ENCODE data around the gene ITK.

ITK gene

GRCh38 chr5:157214415-157214814 is 33.8 kb downstream of the ITK start:
- TF ChIP-seq GATA2 (IDR thresholded peaks at IDR 0.05; ENCODE audit: low read depth, low read length) (no peak), GATA3 (IDR thresholded peaks at IDR 0.05; ENCODE audit: low read depth, low read length) (no peak)

- TF ChIP-seq GATA2 (IDR thresholded peaks at IDR 0.05; ENCODE audit: low read depth, low read length) (no peak), GATA3 (IDR thresholded peaks at IDR 0.05; ENCODE audit: low read depth, low read length) (no peak)
Observed at GRCh38 chr5:157214861-157215513, 34.3 kb downstream of the ITK start.

GRCh38 chr5:157215514-157216167 is 35.0 kb downstream of the ITK start:
- no peak for TF ChIP-seq GATA3 (IDR thresholded peaks at IDR 0.05; ENCODE audit: low read depth, low read length)
- TF ChIP-seq GATA2 (IDR thresholded peaks at IDR 0.05; ENCODE audit: low read depth, low read length) = no peak

GRCh38 chr5:157216391-157217142 is 35.9 kb downstream of the ITK start:
- TF ChIP-seq GATA3 (IDR thresholded peaks at IDR 0.05; ENCODE audit: low read depth, low read length) = no peak

- no peak for TF ChIP-seq GATA3 (IDR thresholded peaks at IDR 0.05; ENCODE audit: low read depth, low read length)
- no peak for TF ChIP-seq GATA2 (IDR thresholded peaks at IDR 0.05; ENCODE audit: low read depth, low read length)
Observed at GRCh38 chr5:157217289-157218024, 36.8 kb downstream of the ITK start.

DNA sequence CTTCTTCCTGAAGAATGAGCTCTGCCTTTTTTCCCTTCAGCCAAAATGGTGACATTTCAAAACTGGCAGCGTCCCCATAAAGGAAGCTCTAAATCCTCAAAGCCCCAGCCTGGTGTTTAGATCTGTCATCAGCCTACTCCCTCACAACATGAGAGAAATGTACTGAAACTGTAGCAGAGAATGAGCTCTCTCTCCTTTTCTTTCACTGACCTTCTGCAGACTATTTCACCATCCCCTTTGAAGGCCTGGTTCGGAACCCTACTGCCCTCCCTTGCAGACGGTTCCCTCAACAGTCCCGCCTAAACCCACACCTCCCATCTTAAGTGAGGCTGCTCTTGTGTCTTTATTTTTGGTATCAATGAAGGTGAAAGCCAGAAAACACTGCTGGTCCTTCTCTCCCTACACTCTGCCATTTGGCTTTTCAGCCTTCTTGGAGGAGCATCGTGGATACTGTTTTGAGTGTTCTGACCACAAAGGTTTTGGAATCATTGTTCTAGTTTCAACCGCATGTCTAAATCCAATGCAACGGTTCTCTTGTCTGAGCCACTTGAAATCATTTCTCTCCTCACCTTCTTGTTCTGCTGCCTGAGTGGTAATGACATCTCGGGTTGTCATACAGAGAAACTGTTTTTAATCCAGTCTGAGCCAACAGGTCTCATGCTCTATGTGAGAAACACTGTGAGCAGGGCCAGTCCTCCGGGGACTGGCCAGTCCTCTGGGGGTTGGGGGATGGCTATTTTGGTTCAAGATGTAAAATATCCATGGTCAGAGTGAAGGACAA is 39.0 kb downstream of the ITK start:
- no peak for TF ChIP-seq GATA3 (IDR thresholded peaks at IDR 0.05; ENCODE audit: low read depth, low read length)
- TF ChIP-seq GATA2 (IDR thresholded peaks at IDR 0.05; ENCODE audit: low read depth, low read length) = no peak

DNA sequence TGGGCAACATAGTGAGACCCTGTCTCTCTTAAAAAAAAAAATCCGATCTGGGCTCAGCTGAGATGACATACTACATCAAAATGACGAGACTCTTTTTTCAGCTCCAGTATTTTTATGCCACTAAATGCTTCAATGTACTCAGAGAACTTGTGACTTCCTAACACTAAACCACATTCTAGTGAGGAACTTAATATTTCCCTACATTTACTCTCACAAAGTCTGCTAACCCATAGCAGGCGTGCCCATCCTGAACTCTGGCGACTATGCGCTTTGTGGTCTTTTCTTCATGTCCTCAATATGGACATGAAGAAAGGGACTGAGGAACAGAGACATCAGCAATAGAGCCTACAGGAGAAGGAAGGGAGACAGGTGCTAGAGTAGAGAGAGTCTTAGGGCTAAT is 41.3 kb downstream of the ITK start:
- TF ChIP-seq GATA2 (IDR thresholded peaks at IDR 0.05; ENCODE audit: low read depth, low read length) = no peak
- no peak for TF ChIP-seq GATA3 (IDR thresholded peaks at IDR 0.05; ENCODE audit: low read depth, low read length)

DNA sequence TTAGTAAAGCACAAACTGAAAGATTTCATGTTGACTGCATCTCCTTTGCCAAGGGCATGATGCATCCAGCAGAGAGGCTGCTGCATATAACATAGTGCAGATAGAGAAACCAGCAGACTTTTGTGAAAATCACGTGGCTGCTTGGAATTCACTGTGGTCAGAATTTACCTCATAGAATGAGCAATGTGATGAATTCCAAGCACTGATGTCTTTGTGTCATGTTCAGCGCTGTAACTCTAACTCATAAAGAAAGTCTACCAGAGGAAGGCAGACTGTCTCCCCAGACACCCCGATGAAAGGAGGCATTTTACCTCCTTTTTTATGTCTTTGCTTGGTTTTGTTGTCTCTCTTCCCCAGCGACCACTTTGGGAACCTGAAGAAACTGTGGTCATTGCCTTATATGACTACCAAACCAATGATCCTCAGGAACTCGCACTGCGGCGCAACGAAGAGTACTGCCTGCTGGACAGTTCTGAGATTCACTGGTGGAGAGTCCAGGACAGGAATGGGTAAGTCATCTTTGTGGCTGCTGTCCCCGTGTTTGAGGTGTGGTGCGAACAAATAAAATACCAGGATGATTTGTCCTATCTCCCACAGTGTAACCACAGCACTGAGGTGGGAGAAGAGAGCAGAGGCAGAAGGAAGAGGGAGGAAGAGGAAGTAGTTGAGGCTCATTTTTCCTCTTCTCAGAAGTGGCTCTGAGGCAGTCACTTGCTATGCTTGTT is 42.0 kb downstream of the ITK start:
- no peak for TF ChIP-seq GATA3 (IDR thresholded peaks at IDR 0.05; ENCODE audit: low read depth, low read length)
- TF ChIP-seq GATA2 (IDR thresholded peaks at IDR 0.05; ENCODE audit: low read depth, low read length) = no peak

- TF ChIP-seq GATA2 (IDR thresholded peaks at IDR 0.05; ENCODE audit: low read depth, low read length) (no peak), GATA3 (IDR thresholded peaks at IDR 0.05; ENCODE audit: low read depth, low read length) (no peak)
Observed at GRCh38 chr5:157225469-157226422, 45.1 kb downstream of the ITK start.

DNA sequence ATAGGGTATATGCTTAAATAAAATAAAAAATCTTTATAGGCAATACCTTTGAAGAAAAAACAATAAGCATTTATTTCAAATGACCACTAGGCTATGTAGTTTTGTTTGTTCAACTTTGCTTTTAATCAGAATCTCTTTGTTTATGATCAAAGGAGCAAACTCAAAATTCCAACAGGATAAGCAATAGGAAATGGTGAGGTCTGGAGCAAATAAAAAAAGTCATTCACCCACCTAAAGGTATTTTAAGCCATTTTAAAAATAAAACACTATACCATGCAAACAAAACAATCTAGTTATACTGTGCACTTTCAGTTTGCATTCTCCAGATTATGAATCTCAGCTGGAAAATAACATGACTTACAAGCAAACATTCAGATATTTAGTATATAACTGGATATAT is 50.0 kb downstream of the ITK start:
- TF ChIP-seq GATA2 (IDR thresholded peaks at IDR 0.05; ENCODE audit: low read depth, low read length) = no peak
- TF ChIP-seq GATA3 (IDR thresholded peaks at IDR 0.05; ENCODE audit: low read depth, low read length) = no peak

DNA sequence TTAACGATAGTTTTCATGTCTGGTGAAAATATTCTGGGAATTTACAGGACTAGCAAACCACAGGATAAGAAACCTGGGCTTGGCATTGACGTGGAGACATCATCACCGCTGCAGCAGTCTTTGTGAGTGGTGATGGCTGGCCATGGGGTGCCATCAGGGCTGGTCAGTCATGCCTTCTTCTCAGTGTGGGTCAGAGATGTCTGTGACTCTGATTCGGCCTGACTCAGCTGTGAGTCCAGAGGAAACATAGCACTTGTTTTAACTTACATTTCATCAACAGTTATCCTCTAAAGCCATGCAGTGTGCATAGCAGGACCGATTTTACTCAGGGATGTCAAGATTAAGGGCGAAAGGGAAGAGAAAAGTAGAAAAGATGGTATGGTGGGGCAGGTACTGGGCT is 52.1 kb downstream of the ITK start:
- TF ChIP-seq GATA2 (IDR thresholded peaks at IDR 0.05; ENCODE audit: low read depth, low read length) (no peak), GATA3 (IDR thresholded peaks at IDR 0.05; ENCODE audit: low read depth, low read length) (no peak)

DNA sequence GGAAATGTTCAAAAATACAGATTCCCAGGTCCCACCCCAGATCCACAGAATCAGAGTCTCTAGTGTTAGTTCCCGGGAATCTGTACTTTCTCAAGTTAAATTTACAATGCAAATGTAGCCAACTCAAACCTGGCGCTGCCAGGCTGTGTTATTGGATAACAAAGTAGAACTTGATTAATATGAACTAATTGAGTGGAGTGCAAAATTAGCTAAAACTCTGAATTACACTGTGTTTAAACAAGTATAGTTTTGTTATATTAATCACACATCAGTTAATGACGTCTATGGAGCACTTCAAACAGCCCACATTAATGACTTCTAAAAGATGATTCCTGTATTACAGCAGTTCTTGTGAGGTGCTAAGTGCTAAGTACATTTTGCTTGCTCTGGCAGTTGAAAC is 52.9 kb downstream of the ITK start:
- TF ChIP-seq GATA2 (IDR thresholded peaks at IDR 0.05; ENCODE audit: low read depth, low read length) (no peak), GATA3 (IDR thresholded peaks at IDR 0.05; ENCODE audit: low read depth, low read length) (no peak)

Measured in SH-SY5Y (cell line).